Keratinocyte (primary cell): ENCODE measurements around the gene RCN2. TPM values are rescaled to one million over a fixed set of nuclear protein-coding genes. Genes with fewer than 3 reads are reported as not detected.

ENCODE experiments used
- DNase-seq: peaks from one replicate; pipeline ENCODE4 v3.0.0-alpha.2; 2011; ENCODE audit warnings: low read depth, missing footprints, low spot score
- FAIRE-seq: peaks from 2 replicates; lab custom pipeline; 2011; peaks lifted over from hg19 to GRCh38; lab: Jason Lieb, UNC
- H2AFZ ChIP-seq: 2 replicates; pipeline ENCODE4 v1.6.0; 2012; ENCODE audit warnings: low read length, control low read depth, inconsistent platforms; ENCODE audit not compliant: control insufficient read depth
- H3K27ac ChIP-seq: 2 replicates; pipeline ENCODE4 v1.5.1; 2011; ENCODE audit warnings: low read length; ENCODE audit not compliant: control insufficient read depth, insufficient read depth
- H3K27me3 ChIP-seq: 3 replicates; pipeline ENCODE4 v1.6.0; 2011; ENCODE audit warnings: low read length; ENCODE audit not compliant: control insufficient read depth, insufficient read depth; ENCODE audit errors: extremely low read depth
- H3K36me3 ChIP-seq, 2 experiments: 2 replicates in 1 of 2; 3 replicates in 1 of 2; pipeline ENCODE4 v1.5.1; 2011; ENCODE audit warnings: low read length in 2 of 2, mild to moderate bottlenecking in 1 of 2; ENCODE audit not compliant: control insufficient read depth in 2 of 2, insufficient read depth in 2 of 2; ENCODE audit errors: extremely low read depth in 1 of 2
- H3K4me1 ChIP-seq: 3 replicates; pipeline ENCODE4 v1.5.1; 2011; ENCODE audit warnings: low read length; ENCODE audit not compliant: control insufficient read depth, insufficient read depth; ENCODE audit errors: extremely low read depth
- H3K4me2 ChIP-seq: 3 replicates; pipeline ENCODE4 v1.6.0; 2011; ENCODE audit warnings: low read depth, low read length; ENCODE audit not compliant: control insufficient read depth, insufficient read depth; ENCODE audit errors: extremely low read depth
- H3K4me3 ChIP-seq, 3 experiments: fragments of 200-600 bp in 1 of 3; sonication (generic) in 1 of 3; 2 replicates in 2 of 3; 3 replicates in 1 of 3; pipeline ENCODE4 v1.5.1; 2011 to 2016; ENCODE audit warnings: low read length in 3 of 3, mild to moderate bottlenecking in 3 of 3, control low read depth in 2 of 3, inconsistent platforms in 1 of 3, low read depth in 1 of 3, mixed read lengths in 1 of 3, mixed run types in 1 of 3, moderate library complexity in 1 of 3; ENCODE audit not compliant: control insufficient read depth in 2 of 3, insufficient read depth in 2 of 3; ENCODE audit errors: extremely low read depth in 1 of 3
- H3K79me2 ChIP-seq: 2 replicates; pipeline ENCODE4 v1.6.0; 2012; ENCODE audit warnings: low read length; ENCODE audit not compliant: control insufficient read depth, insufficient read depth
- H3K9ac ChIP-seq: 3 replicates; pipeline ENCODE4 v1.6.0; 2011; ENCODE audit warnings: low read length; ENCODE audit not compliant: control insufficient read depth, insufficient read depth; ENCODE audit errors: extremely low read depth
- H3K9me1 ChIP-seq: 3 replicates; pipeline ENCODE4 v1.6.0; 2011; ENCODE audit warnings: low read length; ENCODE audit not compliant: control insufficient read depth, insufficient read depth; ENCODE audit errors: extremely low read depth
- H3K9me3 ChIP-seq: 2 replicates; pipeline ENCODE4 v1.5.1; 2012; ENCODE audit warnings: low read depth, low read length; ENCODE audit not compliant: control insufficient read depth
- H4K20me1 ChIP-seq: 3 replicates; pipeline ENCODE4 v1.6.0; 2011; ENCODE audit warnings: low read length; ENCODE audit not compliant: control insufficient read depth, insufficient read depth; ENCODE audit errors: extremely low read depth
- CTCF ChIP-seq, 3 experiments: IDR thresholded peaks in 1 of 3; conservative IDR thresholded peaks in 1 of 3; optimal IDR thresholded peaks in 1 of 3; 2 replicates in 2 of 3; 3 replicates in 1 of 3; pipeline versions ENCODE3 to v1.5.1; 2011; ENCODE audit warnings: low read length in 3 of 3, mild to moderate bottlenecking in 3 of 3, moderate library complexity in 2 of 3, control low read depth in 1 of 3, inconsistent platforms in 1 of 3; ENCODE audit not compliant: insufficient read depth in 2 of 3; ENCODE audit errors: extremely low read depth in 1 of 3
- EZH2 ChIP-seq: IDR thresholded peaks from one replicate; pipeline ENCODE4 v1.6.1; 2012; ENCODE audit warnings: inconsistent platforms, mild to moderate bottlenecking, low read length, moderate library complexity
- dilution Hi-C: fragments of 300-500 bp; cut with MboI; formaldehyde crosslinking; loops from one replicate; pipeline ENCODE4 v1.7.0; 2020; ENCODE audit warnings: low sequenced_read_pairs; ENCODE audit not compliant: extremely low pct_ligation_motif_present
- polyA plus RNA-seq, 5 experiments: library from polyadenylated mRNA; depleted of rRNA in 3 of 5; stranded (reverse) in 3 of 5; stranded (forward) in 1 of 5; unstranded in 1 of 5; fragments of >200 nt; gene quantifications; 1 replicate in 1 of 5; 2 replicates in 3 of 5; 3 replicates in 1 of 5; pipeline versions ENCODE4 v1.2.1 to v1.2.3, GENCODE V29; 2011 to 2012; ENCODE audit warnings: missing spikeins in 2 of 5, low read depth in 1 of 5, low replicate concordance in 1 of 5

Gene RCN2
- polyA plus RNA-seq, 1 donor (not counting 4 experiments of a cell fraction or from before 2014, with no cell fraction given), result 118 TPM

GRCh38 chr15:76935620-76936019 is 4.1 kb downstream of the RCN2 start:
- Histone ChIP-seq H3K36me3 (peaks cover 7 to 26% of the 10 kb centered on the region in 2 experiments), H3K9me1 (no peaks in the 10 kb centered on the region), H3K27ac (no peak overlapping the region), H3K4me2 (no peak overlapping the region), H2AFZ (no peak overlapping the region), H3K4me3 (no peak overlapping the region), H3K4me1 (peaks cover 18% of the 10 kb centered on the region), H3K79me2 (peaks cover 8% of the 10 kb centered on the region), H3K9me3 (no peaks in the 10 kb centered on the region), H3K9ac (no peak overlapping the region), H4K20me1 (no peaks in the 10 kb centered on the region), H3K27me3 (no peaks in the 10 kb centered on the region)
- no peak for TF ChIP-seq EZH2
- no peak for TF ChIP-seq CTCF (optimal IDR thresholded peaks at IDR 0.05 in 1 of 3, IDR thresholded peaks at IDR 0.05 in 1 of 3, conservative IDR thresholded peaks at IDR 0.05 in 1 of 3; ENCODE audit: extremely low read depth in 1 of 3, insufficient read depth in 2 of 3, low read length in 3 of 3)
- dilution Hi-C loops, result no loop called here
- DNase-seq, result no peak
- FAIRE-seq, result no peak

GRCh38 chr15:76936671-76937070 is 5.1 kb downstream of the RCN2 start:
- no peak overlapping the region for H3K27ac ChIP-seq
- no peaks in the 10 kb centered on the region for H3K9me1 ChIP-seq
- H3K9ac ChIP-seq, result no peak overlapping the region
- H3K4me1 ChIP-seq, result peaks cover 11% of the 10 kb centered on the region
- H2AFZ ChIP-seq, result no peak overlapping the region
- no peaks in the 10 kb centered on the region for H3K27me3 ChIP-seq
- H4K20me1 ChIP-seq, result no peaks in the 10 kb centered on the region
- dilution Hi-C loops, result no loop called here
- H3K9me3 ChIP-seq, result no peaks in the 10 kb centered on the region
- H3K36me3 ChIP-seq, result peaks cover 7 to 26% of the 10 kb centered on the region in 2 experiments
- H3K4me2 ChIP-seq, result no peak overlapping the region
- H3K4me3 ChIP-seq, result no peak overlapping the region
- DNase-seq (no peak), FAIRE-seq (no peak)
- H3K79me2 ChIP-seq, result peaks cover 8% of the 10 kb centered on the region
- TF ChIP-seq EZH2 (no peak), CTCF (optimal IDR thresholded peaks at IDR 0.05 in 1 of 3, IDR thresholded peaks at IDR 0.05 in 1 of 3, conservative IDR thresholded peaks at IDR 0.05 in 1 of 3; ENCODE audit: extremely low read depth in 1 of 3, insufficient read depth in 2 of 3, low read length in 3 of 3) (no peak)
